Cardiac fibroblast (primary cell): ENCODE measurements around the gene TRAF3IP1.

ENCODE experiments used
- DNase-seq, 2 donors: peaks; one replicate each; pipeline versions ENCODE4 v3.0.0 to v3.0.0-alpha.2; 2010; ENCODE audit warnings: low read depth in 2 of 2
- H3K4me3 ChIP-seq, 2 donors: replicated peaks in 1 of 2; 1 replicate in 1 of 2; 2 replicates in 1 of 2; pipeline ENCODE4 v1.5.1; 2011; ENCODE audit warnings: low read depth in 2 of 2, low read length in 2 of 2, mild to moderate bottlenecking in 2 of 2, moderate library complexity in 1 of 2
- TF ChIP-seq, protein P1 (sequence below): IDR thresholded peaks from one replicate; pipeline ENCODE4 v1.5.1; 2011; ENCODE audit warnings: low read depth, mild to moderate bottlenecking, low read length, inconsistent platforms

The TRAF3IP1 gene

DNA sequence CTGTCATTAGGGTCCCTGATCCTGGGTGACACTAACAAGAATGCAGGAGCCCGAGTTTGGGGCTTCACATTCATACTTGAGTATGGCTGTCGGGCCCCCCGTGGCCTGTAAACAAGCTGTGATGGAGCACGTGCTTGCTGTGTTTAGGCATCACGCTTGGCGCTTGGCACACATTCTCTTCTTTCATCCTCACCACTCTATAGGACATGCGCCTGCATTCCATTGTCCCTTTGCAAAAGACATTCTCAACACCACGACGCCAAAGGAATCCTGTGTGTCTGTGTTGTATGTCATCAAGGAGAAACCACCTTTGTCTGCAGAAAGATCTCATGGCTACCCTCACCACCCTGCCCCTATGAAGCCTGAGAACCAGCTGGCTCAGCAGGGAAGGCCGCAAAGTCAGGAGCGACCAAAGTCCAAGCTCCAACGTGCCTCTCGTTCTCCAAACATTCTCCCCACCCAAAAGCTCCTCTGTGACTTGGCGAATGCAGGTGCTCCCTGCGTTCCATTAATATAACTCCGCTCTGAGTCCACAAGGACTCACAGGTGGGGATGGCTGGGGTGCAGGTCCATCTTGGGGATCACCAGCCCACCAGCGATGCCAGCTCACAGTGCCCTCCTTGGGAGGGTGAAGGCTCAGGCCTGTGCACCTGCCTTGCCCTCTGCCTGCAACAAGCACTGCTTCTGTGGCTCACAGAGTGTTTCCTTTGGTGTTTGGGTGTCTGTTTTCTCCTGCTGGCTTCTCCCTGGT, 25.8 kb upstream of the TRAF3IP1 start:
- TF ChIP-seq, protein P1, sequence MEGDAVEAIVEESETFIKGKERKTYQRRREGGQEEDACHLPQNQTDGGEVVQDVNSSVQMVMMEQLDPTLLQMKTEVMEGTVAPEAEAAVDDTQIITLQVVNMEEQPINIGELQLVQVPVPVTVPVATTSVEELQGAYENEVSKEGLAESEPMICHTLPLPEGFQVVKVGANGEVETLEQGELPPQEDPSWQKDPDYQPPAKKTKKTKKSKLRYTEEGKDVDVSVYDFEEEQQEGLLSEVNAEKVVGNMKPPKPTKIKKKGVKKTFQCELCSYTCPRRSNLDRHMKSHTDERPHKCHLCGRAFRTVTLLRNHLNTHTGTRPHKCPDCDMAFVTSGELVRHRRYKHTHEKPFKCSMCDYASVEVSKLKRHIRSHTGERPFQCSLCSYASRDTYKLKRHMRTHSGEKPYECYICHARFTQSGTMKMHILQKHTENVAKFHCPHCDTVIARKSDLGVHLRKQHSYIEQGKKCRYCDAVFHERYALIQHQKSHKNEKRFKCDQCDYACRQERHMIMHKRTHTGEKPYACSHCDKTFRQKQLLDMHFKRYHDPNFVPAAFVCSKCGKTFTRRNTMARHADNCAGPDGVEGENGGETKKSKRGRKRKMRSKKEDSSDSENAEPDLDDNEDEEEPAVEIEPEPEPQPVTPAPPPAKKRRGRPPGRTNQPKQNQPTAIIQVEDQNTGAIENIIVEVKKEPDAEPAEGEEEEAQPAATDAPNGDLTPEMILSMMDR, result no peak
- H3K4me3 ChIP-seq, result no peak overlapping the region
- DNase-seq, result no peak

DNA sequence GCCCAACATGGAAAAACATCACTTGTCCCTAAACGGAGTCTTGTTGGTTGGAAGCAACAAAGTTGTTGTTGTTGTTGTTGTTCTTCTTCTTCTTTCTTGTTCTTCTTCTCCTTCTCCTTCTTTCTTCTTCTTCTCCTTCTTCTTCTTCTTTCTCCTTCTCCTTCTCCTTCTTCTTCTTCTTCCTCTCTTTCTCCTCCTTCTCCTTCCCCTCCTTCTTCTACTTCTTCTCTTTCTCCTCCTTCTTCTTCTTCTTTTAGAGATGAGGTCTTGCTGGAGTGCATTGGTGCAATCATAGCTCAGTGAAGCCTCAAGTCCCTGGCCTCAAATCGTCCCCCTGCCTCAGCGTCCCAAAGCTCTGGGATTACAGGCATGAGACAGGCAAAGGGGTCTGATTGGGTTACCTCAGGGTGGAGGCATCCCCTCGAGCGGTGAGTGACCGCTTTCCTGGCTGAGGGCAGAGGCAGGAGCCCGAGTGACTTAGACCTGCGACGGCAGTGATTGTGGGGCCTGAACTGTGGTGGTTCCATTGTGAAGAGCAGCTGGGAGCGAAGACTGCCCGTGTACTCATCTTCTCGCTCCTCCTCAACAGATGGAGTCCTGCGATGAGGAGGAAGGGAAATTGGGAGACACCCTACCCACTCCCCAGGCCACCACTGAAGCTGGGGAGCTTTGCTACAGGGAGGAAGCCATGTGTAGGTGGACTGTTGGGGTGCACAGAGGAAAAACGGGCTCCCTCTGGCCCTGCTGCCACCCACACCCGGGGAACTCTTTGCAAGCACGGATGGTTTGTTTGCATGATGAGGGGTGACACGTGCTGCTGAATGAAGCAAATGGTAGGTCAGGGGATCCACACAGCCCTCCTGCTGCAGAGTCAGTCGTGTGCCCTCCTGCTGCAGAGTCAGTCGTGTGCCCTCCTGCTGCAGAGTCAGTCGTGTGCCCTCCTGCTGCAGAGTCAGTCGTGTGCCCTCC, 24.9 kb upstream of the TRAF3IP1 start:
- TF ChIP-seq, protein P1, result no peak
- H3K4me3 ChIP-seq, result no peak overlapping the region
- no peak for DNase-seq

DNA sequence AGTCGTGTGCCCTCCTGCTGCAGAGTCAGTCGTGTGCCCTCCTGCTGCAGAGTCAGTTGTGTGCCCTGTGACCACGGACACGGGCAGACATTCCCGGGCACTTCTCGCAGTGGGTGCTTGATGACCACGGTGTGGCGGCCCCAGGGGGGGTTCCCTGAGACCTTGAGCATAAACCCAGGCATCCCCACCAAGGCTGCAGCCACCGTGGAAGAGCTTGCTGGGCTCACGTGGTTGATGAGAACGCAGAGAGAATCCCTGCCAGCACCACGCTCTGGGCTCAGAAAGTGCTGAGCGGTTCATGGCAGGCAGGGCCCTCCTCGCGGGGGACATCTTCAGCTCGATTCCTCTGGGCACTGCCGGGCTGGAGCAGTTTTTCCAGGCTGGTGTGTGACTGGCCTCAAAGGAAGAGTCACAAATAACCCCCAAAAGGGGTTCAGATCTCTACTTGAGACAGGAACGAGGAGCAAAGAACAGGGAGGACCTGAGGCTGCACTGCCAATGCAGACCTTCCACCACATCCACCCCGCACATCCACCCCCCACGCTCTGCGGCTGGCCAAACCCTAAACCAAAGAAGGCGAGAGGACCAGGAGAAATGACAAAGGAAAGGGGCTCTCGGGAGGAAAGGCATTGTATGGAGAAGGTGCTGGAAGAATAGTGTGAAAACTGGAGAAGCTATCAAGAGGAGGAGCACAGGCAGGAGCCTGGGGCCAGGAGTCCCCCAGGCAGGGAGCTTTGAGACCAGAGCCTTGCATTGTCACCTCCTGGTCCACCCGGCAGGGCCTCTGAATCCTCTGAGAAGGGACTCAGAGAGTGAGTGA, 23.5 kb upstream of the TRAF3IP1 start:
- TF ChIP-seq, protein P1, result no peak
- DNase-seq, result no peak
- no peak overlapping the region for H3K4me3 ChIP-seq

DNA sequence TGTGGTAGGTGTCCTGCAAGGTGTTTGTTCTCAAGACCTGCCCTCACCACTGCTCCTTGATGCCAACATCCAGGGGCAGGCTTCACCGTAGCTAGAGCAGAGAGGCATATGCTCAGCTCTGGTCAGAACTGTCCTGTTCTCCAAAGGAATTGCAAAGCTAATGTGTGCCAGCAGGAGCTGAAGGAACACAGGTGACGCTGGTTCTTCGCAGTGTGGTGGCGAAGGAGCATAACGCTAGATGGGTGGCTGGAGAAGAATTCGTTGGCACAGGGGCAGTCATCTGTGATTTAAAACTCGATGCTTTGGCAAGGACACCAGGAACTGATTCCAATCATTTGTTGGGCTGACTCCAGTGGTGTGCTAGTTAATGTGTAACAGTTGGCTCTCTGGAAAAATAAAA, 20.5 kb upstream of the TRAF3IP1 start:
- TF ChIP-seq, protein P1, result no peak
- no peak overlapping the region for H3K4me3 ChIP-seq
- DNase-seq, result no peak

DNA sequence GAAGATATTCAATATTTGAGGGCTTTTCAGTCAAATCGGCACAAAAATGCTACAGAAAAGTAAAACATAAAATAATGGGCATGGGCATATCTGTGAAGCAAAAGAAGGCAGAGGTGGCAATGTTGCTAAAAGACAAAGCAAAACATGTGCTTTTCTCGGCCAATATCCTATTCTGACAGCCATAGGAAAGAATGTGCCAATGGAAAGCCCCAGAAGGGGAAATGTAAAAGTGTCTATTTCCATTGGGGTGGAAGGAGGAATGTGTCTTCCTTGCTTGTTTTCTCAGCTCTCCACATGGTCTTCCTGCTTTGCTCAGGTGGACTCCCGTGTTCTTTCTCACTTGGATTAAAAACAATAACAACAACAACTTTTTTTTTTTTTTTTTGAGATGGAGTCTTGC, 18.2 kb upstream of the TRAF3IP1 start:
- no peak overlapping the region for H3K4me3 ChIP-seq
- TF ChIP-seq, protein P1, result no peak
- DNase-seq, result peak in 1 of 2 donors; percentile 26

DNA sequence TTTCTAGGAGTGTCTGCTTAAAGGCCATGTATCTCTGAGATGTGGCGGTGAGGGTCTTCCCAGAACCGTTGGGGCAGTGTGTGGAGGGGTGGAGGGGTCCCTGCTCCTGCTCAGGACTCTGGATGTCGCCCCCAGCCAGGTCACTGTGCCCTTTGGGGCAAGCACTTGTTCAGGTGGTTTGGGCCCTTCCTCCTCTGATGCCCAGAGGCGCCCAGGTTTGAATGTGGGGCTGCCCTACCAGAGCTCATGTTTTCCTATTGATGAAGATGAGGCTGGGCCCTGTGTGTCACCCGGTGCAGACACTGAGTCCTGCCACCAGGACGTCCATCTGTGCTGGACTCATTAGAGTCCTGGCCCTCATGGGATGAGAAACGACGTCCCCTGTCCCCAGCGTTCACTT, 17.6 kb upstream of the TRAF3IP1 start:
- TF ChIP-seq, protein P1, result no peak
- no peak overlapping the region for H3K4me3 ChIP-seq
- no peak for DNase-seq
